ENCODE results near the gene BTNL3. TPM values are rescaled to one million over a fixed set of nuclear protein-coding genes. Genes with fewer than 3 reads are reported as not detected.

The BTNL3 gene
- total and polyA plus RNA-seq, 4 donors = 0.08 to 0.19 TPM; not detected in 2

DNA sequence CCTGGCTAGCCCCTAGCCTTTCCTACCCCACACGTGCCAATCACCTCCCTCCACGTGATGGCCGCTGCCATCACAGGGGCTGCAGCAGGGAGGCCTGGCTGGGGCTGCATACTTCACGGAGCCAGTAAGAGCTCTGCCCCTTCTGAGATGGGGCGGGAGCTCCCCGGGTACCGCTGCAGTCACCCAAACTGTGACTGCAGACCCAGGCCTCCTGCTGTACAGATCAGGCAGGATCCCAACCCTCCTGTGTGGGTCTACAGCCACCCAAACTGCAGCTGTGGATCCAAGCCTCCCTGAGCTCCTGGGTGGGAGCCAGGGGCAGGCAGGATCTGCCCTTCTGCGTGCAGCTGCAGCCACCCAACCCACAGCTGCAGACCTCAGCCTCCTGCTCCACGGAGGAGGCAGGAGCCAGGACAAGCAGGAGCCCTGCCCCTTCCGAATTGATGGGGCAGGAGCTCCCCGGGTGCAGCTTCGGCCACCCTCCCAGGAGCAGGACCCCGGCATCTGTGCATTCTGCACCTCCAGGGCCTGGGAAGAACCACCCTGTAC lies 48.2 kb downstream of the BTNL3 start (continued):
- TF ChIP-seq CTCF (IDR thresholded peaks at IDR 0.05; ENCODE audit: low read depth, low read length, missing input control) (no peak), NR2F2 (IDR thresholded peaks at IDR 0.05) (no peak), RAD21 (IDR thresholded peaks at IDR 0.05) (no peak)

DNA sequence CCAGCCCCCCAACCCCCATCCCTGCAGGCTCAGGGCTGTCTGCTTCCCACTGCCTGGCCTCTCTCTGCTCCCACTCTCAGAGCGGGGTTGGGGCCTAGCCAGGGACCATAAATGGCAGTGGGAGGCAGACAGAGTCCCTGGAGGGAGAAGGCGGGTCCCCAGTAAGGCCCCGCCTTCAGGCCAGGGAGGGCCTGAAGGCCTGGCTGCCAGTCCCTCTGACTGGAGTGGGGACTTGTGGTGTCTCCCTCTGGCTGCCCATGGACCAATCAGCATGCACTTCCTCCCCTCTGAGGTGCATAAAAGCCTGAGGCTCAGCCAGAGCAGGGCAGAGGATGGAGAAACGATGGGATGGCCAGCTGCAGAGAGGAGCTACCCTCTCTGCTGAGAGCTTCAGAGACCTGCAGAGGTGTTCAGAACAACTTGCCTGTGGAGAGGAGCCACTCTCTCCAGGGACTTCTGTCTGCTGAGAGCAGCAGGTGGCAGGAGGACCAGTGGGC lies 48.8 kb downstream of the BTNL3 start:
- TF ChIP-seq FOXA1 (IDR thresholded peaks at IDR 0.05) = no peak
- TF ChIP-seq ZBTB33 (IDR thresholded peaks at IDR 0.05) = no peak
- no peak for TF ChIP-seq EGR1 (IDR thresholded peaks at IDR 0.05; ENCODE audit: low read depth in 2 of 2)
- TF ChIP-seq RAD21 (IDR thresholded peaks at IDR 0.05) = no peak
- no peak for TF ChIP-seq MAX (IDR thresholded peaks at IDR 0.05)
- TF ChIP-seq HNF4G (IDR thresholded peaks at IDR 0.05) = no peak
- no peak for TF ChIP-seq FOXA2 (IDR thresholded peaks at IDR 0.05)
- TF ChIP-seq TAF1 (conservative IDR thresholded peaks at IDR 0.05) = no peak
- TF ChIP-seq CTCF (IDR thresholded peaks at IDR 0.05; ENCODE audit: low read depth, low read length, missing input control) = no peak
- no peak for TF ChIP-seq REST (IDR thresholded peaks at IDR 0.05)
- no peak for TF ChIP-seq GABPA (IDR thresholded peaks at IDR 0.05 in 1 of 2, conservative IDR thresholded peaks at IDR 0.05 in 1 of 2)
- TF ChIP-seq, protein P1, sequence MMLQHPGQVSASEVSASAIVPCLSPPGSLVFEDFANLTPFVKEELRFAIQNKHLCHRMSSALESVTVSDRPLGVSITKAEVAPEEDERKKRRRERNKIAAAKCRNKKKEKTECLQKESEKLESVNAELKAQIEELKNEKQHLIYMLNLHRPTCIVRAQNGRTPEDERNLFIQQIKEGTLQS (IDR thresholded peaks at IDR 0.05) = no peak
- no peak for TF ChIP-seq SP1 (IDR thresholded peaks at IDR 0.05)
- no peak for TF ChIP-seq NR2F2 (IDR thresholded peaks at IDR 0.05)
- TF ChIP-seq YY1 (IDR thresholded peaks at IDR 0.05) = no peak
- 75% methylated on average over 4 of the region's 4 CpGs for WGBS
- no peaks in the 10 kb centered on the region for H3K27me3 ChIP-seq (ENCODE audit: control insufficient read depth in 4 of 4, insufficient read depth in 4 of 4, low read length in 3 of 4)
- H3K27ac ChIP-seq (ENCODE audit: low read depth in 1 of 2, low read length in 2 of 2) = no peak overlapping the region
- no peak for DNase-seq (ENCODE audit: low spot score)
- H3K4me1 ChIP-seq (ENCODE audit: control insufficient read depth in 4 of 4, insufficient read depth in 4 of 4, low read length in 3 of 4) = no peaks in the 10 kb centered on the region
- H3K9ac ChIP-seq (ENCODE audit: low read depth in 1 of 2, low read length in 2 of 2) = no peak overlapping the region
- H3K4me3 ChIP-seq (ENCODE audit: low read depth in 1 of 3, low read length in 3 of 3) = no peak overlapping the region
- no peaks in the 10 kb centered on the region for H3K9me3 ChIP-seq (ENCODE audit: control insufficient read depth in 4 of 4, low read length in 3 of 4)
- no peaks in the 10 kb centered on the region for H3K36me3 ChIP-seq (ENCODE audit: control insufficient read depth in 4 of 4, insufficient read depth in 3 of 4, low read depth in 1 of 4, low read length in 3 of 4)
